Kidney glomerular epithelial cell (primary cell): ENCODE measurements around the gene ANKRD13C.
A peak's percentile ranks its signal among the peaks of the same experiment; 100 is the strongest.
"Not testable (repeated sequence)": the region's sequence is repeated elsewhere in the genome, so short reads cannot be mapped to it uniquely, and the experiment has no call there.

ENCODE experiments used
- DNase-seq: peaks from one replicate; lab custom pipeline; 2025; lab: John Stamatoyannopoulos, UW

The ANKRD13C gene

GRCh38 chr1:70354332-70355110, at the start of gene ANKRD13C:
Gene ANKRD13C (minus strand): TSS chr1:70354722. CDS start chr1:70354408, 314 bp downstream.
- peak; percentile 94 for DNase-seq

DNA sequence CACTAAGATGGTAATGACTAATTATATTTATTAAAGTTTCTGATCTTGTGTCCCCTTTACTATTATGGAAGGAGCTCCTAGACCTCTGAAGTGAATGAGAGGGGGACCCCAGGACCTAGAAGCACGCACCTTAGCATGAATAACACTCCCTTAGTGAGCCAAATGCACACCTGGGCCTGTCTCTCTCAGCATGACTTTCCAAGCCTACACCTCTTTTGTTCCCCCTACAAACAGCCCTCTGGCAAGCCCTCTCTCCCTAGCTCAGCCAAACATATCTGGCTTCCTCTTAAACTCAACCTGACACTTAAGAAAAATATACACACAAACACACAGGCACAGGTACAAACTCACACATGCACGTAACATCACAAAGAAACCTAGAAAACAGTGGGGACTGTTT, 49.2 kb upstream of the ANKRD13C start:
- no peak for DNase-seq

GRCh38 chr1:70401974-70402373, 47.5 kb upstream of the ANKRD13C start:
- DNase-seq, result no peak

GRCh38 chr1:70400335-70400734, 45.8 kb upstream of the ANKRD13C start:
- no peak for DNase-seq

- no peak for DNase-seq
These were observed 42.5 kb upstream of the ANKRD13C start for GRCh38 chr1:70397013-70397412.

- no peak for DNase-seq
These were observed 42.1 kb upstream of the ANKRD13C start for GRCh38 chr1:70396607-70397006.

GRCh38 chr1:70392626-70393025, 38.1 kb upstream of the ANKRD13C start:
- DNase-seq, result no peak

DNA sequence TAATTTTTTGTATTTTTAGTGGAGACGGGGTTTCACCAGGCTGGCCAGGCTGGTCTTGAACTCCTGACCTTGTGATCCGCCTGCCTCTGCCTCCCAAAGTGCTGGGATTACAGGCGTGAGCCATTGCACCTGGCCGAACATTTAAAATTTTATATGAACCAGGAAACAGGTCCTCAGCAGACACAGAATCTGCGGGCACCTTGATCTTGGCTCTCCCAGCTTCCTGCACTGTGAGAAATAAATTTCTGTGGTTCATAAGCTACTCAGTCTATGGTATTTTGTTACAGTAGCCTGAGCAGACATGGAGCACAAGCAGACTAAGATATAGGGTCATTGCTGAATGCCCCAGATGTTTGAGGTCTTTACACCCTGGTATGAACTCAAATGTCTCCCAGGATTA, 33.0 kb upstream of the ANKRD13C start:
- no peak for DNase-seq

- DNase-seq, result no peak
These were observed 31.6 kb upstream of the ANKRD13C start for GRCh38 chr1:70386121-70386520.

DNA sequence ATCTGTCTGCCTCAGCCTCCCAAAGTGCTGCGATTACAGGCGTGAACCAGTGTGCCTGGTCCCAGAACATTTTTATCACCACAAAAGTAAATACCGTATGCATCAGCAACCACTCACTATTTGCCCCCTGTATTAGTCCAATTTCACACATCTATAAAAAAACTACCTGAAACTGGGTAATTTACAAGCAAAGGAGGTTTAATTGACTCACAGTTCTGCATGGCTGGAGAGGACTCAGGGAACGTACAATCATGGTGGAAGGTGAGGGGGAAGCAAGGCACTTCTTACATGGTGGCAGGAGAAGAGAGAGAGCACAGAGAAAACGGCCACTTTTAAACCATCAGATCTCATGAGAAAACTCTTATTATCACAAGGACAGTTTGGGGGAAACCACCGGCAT, 31.0 kb upstream of the ANKRD13C start:
- no peak for DNase-seq

GRCh38 chr1:70384542-70384941, 30.0 kb upstream of the ANKRD13C start:
- no peak for DNase-seq

GRCh38 chr1:70383483-70383882, 29.0 kb upstream of the ANKRD13C start:
- DNase-seq, result no peak

DNA sequence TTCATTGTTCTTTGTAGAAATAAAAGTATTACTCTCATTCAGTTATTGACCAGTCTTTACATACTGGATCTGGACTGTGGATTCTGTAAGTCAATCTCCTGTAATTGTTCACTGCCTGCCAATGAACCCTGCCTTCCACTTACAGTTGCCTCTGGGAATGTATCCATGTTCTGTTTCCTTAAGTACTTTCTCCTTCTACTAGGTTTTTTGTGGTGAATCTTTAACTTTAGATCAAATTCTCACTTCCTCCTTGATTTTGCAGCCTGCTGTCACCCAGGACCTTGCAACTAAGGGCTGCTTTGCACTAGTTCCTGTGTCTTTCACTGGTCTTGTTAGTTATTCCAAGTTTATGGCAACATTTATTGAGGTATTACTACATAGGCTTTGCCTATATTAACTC, 28.2 kb upstream of the ANKRD13C start:
- no peak for DNase-seq

DNA sequence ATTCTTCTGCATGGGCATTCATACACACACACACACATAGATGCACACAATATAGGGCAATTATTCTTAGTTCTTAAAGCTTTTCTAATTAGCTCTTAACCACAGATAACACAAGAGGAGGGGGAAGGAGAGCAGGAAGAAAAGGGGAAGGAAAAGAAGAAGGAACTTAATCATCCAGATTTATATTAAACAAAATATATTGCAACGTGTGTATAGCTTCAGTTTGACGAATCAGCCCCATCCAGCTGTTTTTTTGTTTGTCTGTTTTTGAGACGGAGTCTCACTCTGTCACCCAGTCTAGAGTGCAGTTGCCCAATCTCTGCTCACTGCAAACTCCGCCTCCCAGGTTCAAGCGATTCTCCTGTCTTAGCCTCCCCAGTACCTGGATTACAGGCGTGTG, 21.7 kb upstream of the ANKRD13C start:
- no peak for DNase-seq

DNA sequence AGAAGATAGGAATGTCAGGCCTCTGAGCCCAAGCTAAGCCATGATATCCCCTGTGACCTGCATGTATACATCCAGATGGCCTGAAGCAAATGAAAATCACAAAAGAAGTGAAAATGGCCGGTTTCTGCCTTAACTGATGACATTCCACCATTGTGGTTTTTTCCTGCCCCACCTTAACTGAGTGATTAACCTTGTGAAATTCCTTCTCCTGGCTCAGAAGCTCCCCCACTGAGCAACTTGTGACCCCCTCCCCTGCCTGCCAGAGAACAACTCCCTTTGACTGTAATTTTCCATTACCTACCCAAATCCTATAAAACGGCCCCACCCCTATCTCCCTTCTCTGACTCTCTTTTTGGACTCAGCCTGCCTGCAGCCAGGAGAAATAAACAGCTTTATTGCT, 19.1 kb upstream of the ANKRD13C start:
- not testable (repeated sequence) for DNase-seq

GRCh38 chr1:70372426-70372825, 17.9 kb upstream of the ANKRD13C start:
- no peak for DNase-seq

GRCh38 chr1:70371586-70371985, 17.1 kb upstream of the ANKRD13C start:
- DNase-seq, result not testable (repeated sequence)

DNA sequence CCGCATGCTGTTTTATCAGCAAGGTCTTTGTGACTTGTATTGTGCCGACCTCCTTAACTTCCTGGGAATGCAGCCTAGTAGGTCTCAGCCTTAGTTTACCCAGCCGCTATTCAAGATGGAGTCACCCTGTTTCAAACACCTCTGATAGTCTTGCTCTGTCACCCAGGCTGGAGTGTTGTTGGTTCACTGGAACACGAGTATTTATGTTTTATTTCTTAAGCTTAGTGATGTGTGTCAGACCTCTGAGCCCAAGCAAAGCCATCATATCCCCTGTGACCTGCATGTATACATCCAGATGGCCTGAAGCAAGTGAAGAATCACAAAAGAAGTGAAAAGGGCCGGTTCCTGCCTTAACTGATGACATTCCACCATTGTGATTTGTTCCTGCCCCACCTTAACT, 12.9 kb upstream of the ANKRD13C start:
- DNase-seq, result not testable (repeated sequence)

DNA sequence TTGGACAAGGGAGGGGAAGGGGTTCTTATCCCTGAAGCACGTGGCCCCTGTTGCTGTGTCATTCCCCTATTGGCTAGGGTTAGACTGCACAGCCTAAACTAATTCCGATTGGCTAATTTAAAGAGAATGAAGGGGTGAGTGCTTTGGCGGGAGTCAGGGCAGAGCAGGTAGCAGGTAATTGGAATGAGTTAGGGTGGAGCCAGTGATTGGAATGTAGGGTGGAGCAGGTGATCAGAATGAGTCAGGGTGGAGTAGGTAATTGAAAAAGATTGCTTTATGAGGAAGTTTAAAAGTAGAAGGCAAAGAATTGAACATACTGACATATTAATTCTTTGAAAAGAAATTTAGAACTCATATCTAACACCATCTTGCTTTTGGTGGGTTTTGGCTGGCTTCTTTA, 12.5 kb upstream of the ANKRD13C start:
- not testable (repeated sequence) for DNase-seq

DNA sequence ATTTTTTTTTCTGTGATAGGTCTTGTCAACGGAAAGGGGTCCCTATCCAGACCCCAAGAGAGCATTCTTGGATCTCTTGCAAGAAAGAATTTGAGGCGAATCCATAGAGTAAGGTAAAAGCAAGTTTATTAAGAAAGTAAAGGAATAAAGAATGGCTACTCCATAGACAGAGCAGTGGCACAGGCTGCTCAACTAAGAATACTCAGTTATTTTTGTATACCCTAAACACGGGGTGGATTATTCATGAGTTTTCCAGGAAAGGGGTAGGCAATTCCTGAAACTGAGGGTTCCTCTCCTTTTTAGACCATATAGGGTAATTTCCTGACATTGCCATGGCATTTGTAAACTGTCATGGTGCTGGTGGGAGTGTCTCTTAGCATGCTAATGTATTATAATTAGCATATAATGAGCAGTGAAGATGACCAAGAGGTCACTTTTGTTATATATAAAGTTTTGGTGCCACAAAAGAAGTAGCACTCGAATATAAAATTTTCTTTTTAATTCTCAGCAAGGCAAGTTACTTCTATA, 12.0 kb upstream of the ANKRD13C start:
- DNase-seq, result not testable (repeated sequence)

DNA sequence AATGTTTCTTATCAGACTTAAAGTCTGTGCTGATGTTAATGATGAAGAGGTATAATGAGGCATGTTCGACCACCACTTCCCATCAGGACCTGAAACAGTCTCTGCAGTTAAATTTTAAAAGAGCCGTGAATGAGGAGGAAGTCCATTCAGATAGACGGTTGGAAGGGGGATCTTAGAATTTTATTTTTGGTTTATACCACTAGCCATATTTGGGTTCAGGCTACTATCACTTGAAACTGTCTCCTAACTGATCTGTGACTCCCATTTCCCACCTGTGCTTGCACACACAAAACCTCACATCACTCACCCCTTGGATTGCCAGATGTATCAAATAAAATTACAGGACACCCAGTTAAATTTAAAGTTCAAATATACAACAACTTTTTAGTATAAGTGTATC, 9.9 kb upstream of the ANKRD13C start:
- no peak for DNase-seq

DNA sequence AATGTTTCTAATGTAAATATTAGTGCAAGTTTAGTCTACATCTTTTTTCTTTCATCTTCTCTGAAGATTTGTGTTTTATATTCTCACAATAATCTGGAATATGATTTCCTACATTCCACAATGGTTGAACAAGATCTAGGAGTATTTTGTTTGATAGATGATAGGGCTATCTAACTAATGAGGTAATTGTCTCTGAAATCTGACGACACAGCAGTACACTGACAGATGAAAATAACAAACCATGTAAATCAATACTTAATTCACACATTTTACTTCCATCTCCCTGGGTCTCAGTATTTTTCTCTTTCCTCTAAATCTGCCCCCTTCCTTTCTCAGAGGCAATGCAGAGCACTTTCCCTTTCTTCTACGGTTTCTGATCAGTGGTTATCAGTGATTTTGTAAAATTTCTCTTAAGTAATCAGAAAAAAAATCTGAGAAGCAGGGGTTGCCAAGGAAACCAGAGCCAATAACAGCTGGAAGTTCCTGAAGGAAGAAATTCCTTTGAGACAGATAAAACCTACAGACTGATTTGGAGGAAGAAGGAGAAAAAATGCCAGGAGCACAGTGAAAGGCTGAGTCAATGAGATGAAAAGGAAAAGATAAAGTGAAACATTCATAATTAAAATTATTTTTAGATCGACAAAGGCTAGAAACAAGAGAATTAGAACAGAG, 7.3 kb upstream of the ANKRD13C start:
- no peak for DNase-seq

- DNase-seq, result no peak
These were observed 5.8 kb upstream of the ANKRD13C start for GRCh38 chr1:70360321-70360720.
